22Rv1 (cell line): ENCODE data around the gene COL6A5.

Source experiments
- H3K27ac ChIP-seq: fragments of 450-650 bp; 2 replicates; pipeline ENCODE4 v1.5.1; 2017
- CTCF ChIP-seq: fragments of 450-650 bp; IDR thresholded peaks from 2 replicates; pipeline ENCODE4 v1.5.1; 2017; ENCODE audit warnings: mild to moderate bottlenecking
- ZFX ChIP-seq: fragments of 450-650 bp; IDR thresholded peaks from 2 replicates; pipeline ENCODE4 v1.6.1; 2017; ENCODE audit warnings: antibody characterized with exemption, borderline replicate concordance

Gene COL6A5

GRCh38 chr3:130345487-130346079, at the start of gene COL6A5:
TSS of gene COL6A5 (plus strand) at chr3:130345672. CDS start at chr3:130373639, 27,967 bp downstream.
- H3K27ac ChIP-seq, result no peak within 1 kb of the TSS
- TF ChIP-seq ZFX (no peak), CTCF (no peak)

GRCh38 chr3:130299531-130299930, 45.9 kb upstream of the COL6A5 start:
- TF ChIP-seq ZFX, result no peak
- no peak for TF ChIP-seq CTCF
- no peak overlapping the region for H3K27ac ChIP-seq

- TF ChIP-seq ZFX (no peak), CTCF (no peak)
- no peak overlapping the region for H3K27ac ChIP-seq
Observed at GRCh38 chr3:130300888-130301287, 44.6 kb upstream of the COL6A5 start.

- H3K27ac ChIP-seq, result no peak overlapping the region
- TF ChIP-seq ZFX (no peak), CTCF (no peak)
Observed at GRCh38 chr3:130310109-130310508, 35.4 kb upstream of the COL6A5 start.

- TF ChIP-seq CTCF (no peak), ZFX (no peak)
- no peak overlapping the region for H3K27ac ChIP-seq
Observed at GRCh38 chr3:130312374-130312773, 33.1 kb upstream of the COL6A5 start.

GRCh38 chr3:130316169-130316568, 29.3 kb upstream of the COL6A5 start:
- no peak overlapping the region for H3K27ac ChIP-seq
- no peak for TF ChIP-seq ZFX

GRCh38 chr3:130323503-130323902, 22.0 kb upstream of the COL6A5 start:
- no peak for TF ChIP-seq CTCF
- H3K27ac ChIP-seq, result no peak overlapping the region

- H3K27ac ChIP-seq, result no peak overlapping the region
- TF ChIP-seq CTCF, result no peak
- no peak for TF ChIP-seq ZFX
Observed at GRCh38 chr3:130340766-130341165, 4.7 kb upstream of the COL6A5 start.
